ENCODE measurements around the gene NDUFB10.

Gene NDUFB10

GRCh38 chr16:1974157-1975070, 15.1 kb downstream of the NDUFB10 start:
- Histone ChIP-seq H3K4me3 (ENCODE audit: severe bottlenecking) (no peak overlapping the region), H3K36me3 (ENCODE audit: low read depth) (peaks cover 31% of the 10 kb centered on the region), H3K27ac (ENCODE audit: poor library complexity, severe bottlenecking) (no peak overlapping the region), H3K27me3 (ENCODE audit: insufficient read depth, poor library complexity, severe bottlenecking) (no peaks in the 10 kb centered on the region), H3K4me1 (ENCODE audit: insufficient read depth, poor library complexity, severe bottlenecking) (no peaks in the 10 kb centered on the region), H3K9me3 (ENCODE audit: severe bottlenecking) (no peaks in the 10 kb centered on the region)
- TF ChIP-seq CTCF (IDR thresholded peaks at IDR 0.05; ENCODE audit: poor library complexity, severe bottlenecking): no peak
- ATAC-seq (ENCODE audit: low read depth) (no peak), DNase-seq (ENCODE audit: low spot score) (no peak)

DNA sequence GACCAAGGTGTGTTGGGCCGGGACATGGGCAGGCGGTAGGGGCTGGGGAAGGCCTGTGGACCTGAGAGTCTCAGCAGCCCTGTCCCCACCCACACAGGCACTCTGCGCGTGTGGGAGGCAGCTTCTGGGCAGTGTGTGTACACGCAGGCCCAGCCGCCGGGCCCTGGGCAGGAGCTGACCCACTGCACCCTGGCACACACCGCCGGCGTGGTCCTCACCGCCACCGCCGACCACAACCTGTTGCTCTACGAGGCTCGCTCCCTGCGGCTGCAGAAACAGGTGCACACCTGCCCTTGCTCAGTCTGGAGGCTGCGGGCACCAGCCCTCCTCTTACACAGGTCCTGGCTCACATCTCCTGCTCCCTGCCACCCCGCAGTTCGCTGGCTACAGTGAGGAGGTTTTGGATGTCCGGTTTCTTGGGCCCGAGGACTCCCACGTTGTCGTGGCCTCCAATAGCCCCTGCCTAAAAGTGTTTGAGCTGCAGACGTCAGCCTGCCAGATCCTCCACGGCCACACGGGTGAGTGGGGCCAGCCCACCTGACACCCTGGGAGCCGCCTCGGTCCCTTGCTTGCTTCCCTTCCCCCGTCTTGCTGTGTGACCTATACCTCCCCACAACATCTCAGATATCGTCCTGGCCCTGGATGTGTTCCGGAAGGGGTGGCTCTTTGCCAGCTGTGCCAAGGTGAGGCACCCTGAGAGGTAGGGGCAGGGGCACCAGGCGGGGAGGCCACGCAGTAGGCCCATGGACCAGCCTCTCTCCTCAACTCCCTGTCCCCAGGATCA, 16.3 kb downstream of the NDUFB10 start:
- DNase-seq (ENCODE audit: low spot score): no peak
- Histone ChIP-seq H3K27ac (ENCODE audit: poor library complexity, severe bottlenecking) (no peak overlapping the region), H3K9me3 (ENCODE audit: severe bottlenecking) (no peaks in the 10 kb centered on the region), H3K36me3 (ENCODE audit: low read depth) (peaks cover 31% of the 10 kb centered on the region), H3K4me3 (ENCODE audit: severe bottlenecking) (no peak overlapping the region), H3K4me1 (ENCODE audit: insufficient read depth, poor library complexity, severe bottlenecking) (no peaks in the 10 kb centered on the region), H3K27me3 (ENCODE audit: insufficient read depth, poor library complexity, severe bottlenecking) (no peaks in the 10 kb centered on the region)
- no peak for TF ChIP-seq CTCF (IDR thresholded peaks at IDR 0.05; ENCODE audit: poor library complexity, severe bottlenecking)
- no peak for ATAC-seq (ENCODE audit: low read depth)

DNA sequence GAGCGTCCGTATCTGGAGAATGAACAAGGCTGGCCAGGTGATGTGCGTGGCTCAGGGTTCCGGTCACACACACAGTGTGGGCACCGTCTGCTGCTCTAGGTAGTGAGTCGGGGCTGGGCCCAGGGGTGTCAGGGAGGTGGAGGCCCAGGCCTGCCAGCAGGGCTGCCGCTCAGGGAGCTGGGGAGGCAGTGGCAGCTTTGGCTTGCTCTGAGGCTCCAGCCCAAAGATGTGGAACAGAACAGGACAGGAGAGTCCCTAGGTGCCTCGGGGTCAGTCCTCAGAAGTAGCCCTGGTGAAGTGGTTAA, 16.8 kb downstream of the NDUFB10 start:
- no peaks in the 10 kb centered on the region for H3K4me1 ChIP-seq (ENCODE audit: insufficient read depth, poor library complexity, severe bottlenecking)
- H3K9me3 ChIP-seq (ENCODE audit: severe bottlenecking): no peaks in the 10 kb centered on the region
- no peak overlapping the region for H3K27ac ChIP-seq (ENCODE audit: poor library complexity, severe bottlenecking)
- H3K4me3 ChIP-seq (ENCODE audit: severe bottlenecking): no peak overlapping the region
- no peak for DNase-seq (ENCODE audit: low spot score)
- TF ChIP-seq CTCF (IDR thresholded peaks at IDR 0.05; ENCODE audit: poor library complexity, severe bottlenecking): no peak
- H3K36me3 ChIP-seq (ENCODE audit: low read depth): peaks cover 31% of the 10 kb centered on the region
- no peak for ATAC-seq (ENCODE audit: low read depth)
- H3K27me3 ChIP-seq (ENCODE audit: insufficient read depth, poor library complexity, severe bottlenecking): no peaks in the 10 kb centered on the region

- H3K4me1 ChIP-seq (ENCODE audit: insufficient read depth, poor library complexity, severe bottlenecking): no peaks in the 10 kb centered on the region
- no peak for DNase-seq (ENCODE audit: low spot score)
- peaks cover 31% of the 10 kb centered on the region for H3K36me3 ChIP-seq (ENCODE audit: low read depth)
- no peaks in the 10 kb centered on the region for H3K27me3 ChIP-seq (ENCODE audit: insufficient read depth, poor library complexity, severe bottlenecking)
- no peak for ATAC-seq (ENCODE audit: low read depth)
- TF ChIP-seq CTCF (IDR thresholded peaks at IDR 0.05; ENCODE audit: poor library complexity, severe bottlenecking): no peak
- H3K4me3 ChIP-seq (ENCODE audit: severe bottlenecking): no peak overlapping the region
- no peak overlapping the region for H3K27ac ChIP-seq (ENCODE audit: poor library complexity, severe bottlenecking)
- H3K9me3 ChIP-seq (ENCODE audit: severe bottlenecking): no peaks in the 10 kb centered on the region
Measured at GRCh38 chr16:1976951-1977874, 17.9 kb downstream of the NDUFB10 start.

Measured in RWPE2 (cell line).